Activated CD8-positive, alpha-beta memory T cell treated with anti-CD3 and anti-CD28 coated beads for 4 hours (primary cell): ENCODE measurements around the gene TUBA1B.
"Not testable (repeated sequence)": the region's sequence is repeated elsewhere in the genome, so short reads cannot be mapped to it uniquely, and the experiment has no call there.

ENCODE experiments used
- DNase-seq, 2 donors: peaks; one replicate each; pipeline ENCODE4 v3.0.0-alpha.2; 2020; ENCODE audit warnings: low read depth in 2 of 2

The TUBA1B gene

GRCh38 chr12:49131051-49131893, at the start of gene TUBA1B:
TSS of gene TUBA1B (minus strand) at chr12:49131395. CDS start at chr12:49131300, 95 bp downstream.
- peak; percentile 79 to 84 for DNase-seq

- no peak for DNase-seq
These were observed 43.0 kb upstream of the TUBA1B start for GRCh38 chr12:49174218-49174617.

GRCh38 chr12:49170924-49171323, 39.7 kb upstream of the TUBA1B start:
- no peak for DNase-seq

DNA sequence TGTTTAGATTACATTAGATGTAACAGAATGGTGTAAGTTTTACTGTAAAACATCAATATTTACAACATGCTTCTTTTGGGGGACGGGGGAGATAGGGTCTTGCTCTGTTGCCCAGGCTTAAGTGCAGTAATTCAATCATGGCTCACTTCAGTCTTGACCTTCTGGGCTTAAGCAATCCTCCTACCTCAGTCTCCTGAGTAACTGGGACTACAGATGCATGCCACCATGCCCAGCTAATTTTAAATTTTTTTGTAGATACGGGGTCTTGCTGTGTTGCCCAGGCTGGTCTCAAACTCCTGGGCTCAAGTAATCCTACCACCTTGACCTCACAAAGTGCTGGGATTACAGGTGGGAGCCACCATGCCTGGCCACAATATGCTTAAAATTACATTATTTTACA, 33.9 kb upstream of the TUBA1B start:
- no peak for DNase-seq

GRCh38 chr12:49161901-49162300, 30.7 kb upstream of the TUBA1B start:
- not testable (repeated sequence) for DNase-seq

DNA sequence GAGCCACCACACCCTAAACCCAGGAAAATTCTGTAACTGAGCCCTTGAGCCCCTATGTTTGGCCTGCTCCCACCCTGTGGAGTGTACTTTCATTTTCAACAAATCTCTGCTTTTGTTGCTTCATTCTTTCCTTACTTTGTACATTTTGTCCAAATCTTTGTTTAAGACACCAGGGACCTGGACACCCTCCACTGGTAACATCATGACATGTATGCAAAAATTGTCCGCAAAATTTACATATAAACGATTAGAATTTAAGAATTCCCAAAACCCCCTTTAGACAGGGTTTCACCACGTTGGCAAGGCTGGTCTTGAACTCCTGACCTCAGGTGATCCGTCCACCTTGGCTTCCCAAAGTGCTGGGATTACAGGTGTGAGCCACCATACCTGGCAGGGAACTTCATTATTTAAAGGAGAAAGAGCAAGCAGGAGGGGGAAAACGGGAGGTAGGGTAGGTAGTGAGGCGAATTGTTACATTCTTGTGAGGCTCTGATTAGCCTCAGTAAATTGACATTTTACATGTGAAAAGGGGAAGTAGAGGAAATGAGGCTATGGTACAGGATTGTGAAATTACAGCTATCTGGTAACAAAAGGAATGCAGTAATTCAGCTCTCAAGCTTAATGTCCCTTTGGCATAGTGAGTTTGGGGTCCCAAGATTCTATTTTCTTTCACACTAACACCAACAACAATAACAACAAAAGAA, 30.0 kb upstream of the TUBA1B start:
- no peak for DNase-seq

DNA sequence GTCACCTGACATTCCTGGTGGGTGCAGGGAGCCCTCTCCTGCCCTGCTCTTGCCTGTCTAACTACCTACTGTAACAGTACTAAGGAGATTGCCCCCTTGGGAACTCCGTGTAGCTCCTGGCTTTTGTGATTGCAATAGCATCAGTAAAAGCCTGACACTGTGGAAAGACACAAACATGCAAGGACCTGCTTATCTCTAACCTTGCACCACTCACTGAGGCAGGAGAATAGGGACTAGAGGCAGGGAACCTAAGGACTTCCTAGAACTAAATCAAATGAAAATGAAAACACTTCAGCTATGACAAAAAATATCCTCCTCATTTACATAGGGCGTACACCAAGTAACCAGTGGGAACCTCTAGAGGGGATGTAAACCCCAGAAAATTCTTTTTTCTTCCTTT, 29.2 kb upstream of the TUBA1B start:
- DNase-seq, result no peak

- DNase-seq, result no peak
These were observed 23.0 kb upstream of the TUBA1B start for GRCh38 chr12:49154221-49154620.

DNA sequence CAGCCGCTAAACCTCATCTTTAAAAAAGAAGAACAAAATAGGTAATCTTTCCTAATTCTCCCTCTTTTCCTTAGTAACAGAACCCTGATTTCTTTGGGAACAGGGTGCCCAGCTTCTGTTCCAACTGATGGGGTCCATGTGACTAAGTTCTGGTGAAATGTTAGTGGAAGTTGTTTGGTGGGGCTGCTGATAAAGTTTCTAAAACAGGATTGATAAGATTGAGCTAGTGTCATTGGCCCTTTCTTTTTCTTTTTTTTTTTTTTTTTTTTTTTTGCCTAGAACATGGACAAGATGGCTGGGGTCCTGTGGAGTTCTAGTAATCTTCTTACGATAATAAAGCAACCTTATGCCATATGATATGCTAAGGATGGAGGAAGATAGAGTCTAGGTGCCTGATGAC, 16.2 kb upstream of the TUBA1B start:
- DNase-seq, result no peak

DNA sequence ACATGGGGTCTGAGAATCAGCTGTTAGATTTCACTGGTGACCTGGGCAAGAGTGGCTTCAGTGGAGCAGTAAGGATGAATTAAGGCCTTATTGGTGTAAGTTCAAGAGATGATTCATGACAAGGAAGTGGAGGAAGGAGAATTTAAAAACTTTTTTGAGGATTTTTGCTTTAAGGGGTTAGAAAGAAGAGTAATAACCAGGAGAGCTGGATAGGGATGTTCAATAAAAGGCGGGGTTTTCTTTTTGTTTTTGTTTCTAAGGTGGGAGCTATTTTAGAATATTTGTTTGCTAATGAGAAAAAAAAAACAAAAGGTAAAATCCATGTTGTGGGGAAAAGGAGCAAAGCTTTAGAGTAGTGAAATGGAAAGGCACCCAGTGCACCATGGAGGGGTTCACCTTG, 15.2 kb upstream of the TUBA1B start:
- no peak for DNase-seq

GRCh38 chr12:49144384-49144783, 13.2 kb upstream of the TUBA1B start:
- DNase-seq, result no peak

DNA sequence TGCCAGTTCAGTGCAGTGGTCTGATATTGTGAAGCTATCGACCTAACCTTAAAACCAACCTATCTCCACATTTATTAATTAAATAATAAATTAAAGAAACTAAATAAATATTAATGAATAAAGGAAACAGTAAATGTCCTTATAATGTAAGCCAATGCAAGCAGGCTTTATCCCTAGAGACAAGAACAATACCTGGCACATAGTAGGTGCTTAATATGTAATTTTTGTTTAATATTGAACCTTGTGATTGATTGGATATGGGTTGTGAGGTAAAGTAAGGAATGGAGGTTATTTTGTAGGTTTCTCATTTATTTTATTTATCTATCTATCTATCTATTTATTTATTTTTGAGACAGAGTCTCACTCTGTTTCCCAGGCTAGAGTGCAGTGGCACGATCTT, 7.8 kb upstream of the TUBA1B start:
- no peak for DNase-seq

- DNase-seq, result no peak
These were observed 7.4 kb upstream of the TUBA1B start for GRCh38 chr12:49138587-49138986.

DNA sequence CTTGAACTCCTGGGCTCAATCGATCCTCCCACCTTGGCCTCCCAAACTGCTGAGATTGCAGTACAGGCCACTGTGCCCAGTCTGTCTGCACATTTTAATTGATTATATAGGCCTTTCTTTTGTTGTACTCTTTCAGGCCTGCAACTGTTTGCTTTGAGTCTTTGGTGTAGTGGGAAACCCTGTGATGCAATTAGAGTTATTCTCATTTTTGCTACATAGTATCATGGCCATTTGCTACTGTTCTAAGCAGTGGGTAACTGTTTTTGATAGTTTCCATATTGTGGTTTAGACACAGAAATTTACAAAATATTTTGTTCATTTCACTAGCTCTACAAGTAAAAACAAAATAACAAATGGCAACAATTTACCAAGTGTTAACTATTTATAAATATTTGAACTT, 6.3 kb upstream of the TUBA1B start:
- no peak for DNase-seq

- DNase-seq, result not testable (repeated sequence)
These were observed 5.8 kb upstream of the TUBA1B start for GRCh38 chr12:49136997-49137396.

DNA sequence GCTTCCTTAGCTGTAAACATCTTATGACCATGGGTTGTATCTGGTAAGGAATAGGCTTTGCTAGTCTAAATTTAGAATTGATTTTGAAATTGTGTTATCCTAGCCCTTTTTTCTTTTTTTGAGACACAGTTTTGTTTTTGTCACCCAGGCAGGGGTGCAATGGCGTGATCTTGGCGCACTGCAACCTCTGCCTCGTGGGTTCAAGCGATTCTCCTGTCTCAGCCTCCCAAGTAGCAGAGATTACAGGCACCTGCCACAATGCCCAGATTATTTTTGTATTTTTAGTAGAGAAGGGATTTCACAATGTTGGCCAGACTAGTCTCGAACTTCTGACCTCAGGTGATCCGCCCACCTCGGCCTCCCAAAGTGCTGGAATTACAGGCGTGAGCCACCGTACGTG, 2.4 kb upstream of the TUBA1B start:
- DNase-seq, result no peak

GRCh38 chr12:49133014-49133413, 1.8 kb upstream of the TUBA1B start:
- no peak for DNase-seq

- no peak for DNase-seq
These were observed 783 bp upstream of the TUBA1B start for GRCh38 chr12:49131894-49132461.

DNA sequence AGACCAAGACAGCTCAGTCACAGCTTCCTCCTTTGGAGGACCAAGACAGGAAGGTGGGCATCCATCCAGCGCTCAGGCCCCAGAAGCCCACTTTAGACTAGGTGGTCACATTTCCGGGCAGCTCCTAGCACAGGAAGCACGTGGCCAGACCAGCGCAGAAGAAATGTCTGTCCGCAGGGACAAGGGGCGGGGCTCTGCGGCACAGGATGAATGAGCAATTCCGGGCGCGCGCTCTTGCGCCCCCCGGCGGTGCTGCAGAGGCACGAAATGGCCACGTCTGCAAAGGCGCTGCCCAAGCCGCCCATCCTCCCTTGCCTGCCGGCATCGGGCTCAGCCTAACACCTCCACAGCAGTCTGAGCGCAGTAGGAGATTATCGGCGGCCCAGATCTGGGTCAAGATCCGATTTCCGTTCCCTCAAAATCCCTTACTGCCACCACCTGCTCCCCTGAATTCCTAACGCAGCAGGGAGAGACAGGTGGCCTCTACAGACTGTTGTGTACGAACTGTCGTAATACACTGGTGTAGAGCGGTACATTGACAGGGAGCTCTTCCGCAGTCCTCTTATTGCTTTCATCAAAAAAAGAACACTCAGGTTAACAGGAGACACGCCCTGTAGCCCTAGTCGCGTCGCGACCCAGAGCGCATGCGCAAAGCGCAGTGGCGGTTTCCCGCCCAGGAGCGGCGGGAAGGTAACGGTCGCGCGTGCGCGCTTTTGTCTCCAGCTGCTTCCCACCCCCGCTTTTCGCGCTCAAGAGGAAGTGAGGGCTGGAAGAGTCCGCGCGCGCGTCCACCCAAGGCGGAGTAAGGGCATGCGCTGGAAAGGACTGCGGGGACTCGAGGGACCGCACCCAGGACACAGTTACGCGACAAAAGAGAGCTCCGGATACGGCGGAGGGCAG, 794 bp downstream of the TUBA1B start:
- DNase-seq, result peak; percentile 86 to 87

DNA sequence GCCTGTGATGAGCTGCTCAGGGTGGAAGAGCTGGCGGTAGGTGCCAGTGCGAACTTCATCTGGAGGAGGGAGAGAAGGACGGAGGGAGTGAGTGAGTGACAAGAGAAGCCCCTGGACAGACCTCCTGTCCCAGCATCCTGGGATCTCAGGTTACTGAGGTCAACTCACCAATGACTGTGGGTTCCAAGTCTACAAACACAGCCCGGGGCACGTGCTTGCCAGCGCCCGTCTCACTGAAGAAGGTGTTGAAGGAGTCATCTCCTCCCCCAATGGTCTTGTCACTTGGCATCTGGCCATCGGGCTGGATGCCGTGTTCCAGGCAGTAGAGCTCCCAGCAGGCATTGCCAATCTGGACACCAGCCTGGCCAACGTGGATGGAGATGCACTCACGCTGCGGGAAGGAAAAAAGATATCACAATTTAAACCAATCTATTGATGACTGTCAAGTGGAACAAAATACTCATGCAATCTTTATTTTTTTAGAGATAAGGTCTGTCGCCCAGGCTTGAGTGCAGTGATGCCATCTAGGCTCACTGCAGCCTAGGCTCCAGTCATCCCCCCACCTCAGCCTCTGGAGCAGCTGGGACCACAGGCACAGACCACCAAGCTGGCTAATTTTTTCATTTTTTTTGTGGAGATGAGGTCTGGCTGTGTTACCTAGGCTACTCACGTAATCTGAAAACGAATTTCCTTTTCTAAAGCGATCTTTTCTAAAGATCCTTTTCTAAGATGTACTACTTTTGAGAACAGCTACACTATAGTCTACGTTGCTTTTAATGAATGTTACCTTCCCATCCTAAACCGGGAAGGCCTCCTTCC, 1.7 kb downstream of the TUBA1B start:
- DNase-seq, result no peak

DNA sequence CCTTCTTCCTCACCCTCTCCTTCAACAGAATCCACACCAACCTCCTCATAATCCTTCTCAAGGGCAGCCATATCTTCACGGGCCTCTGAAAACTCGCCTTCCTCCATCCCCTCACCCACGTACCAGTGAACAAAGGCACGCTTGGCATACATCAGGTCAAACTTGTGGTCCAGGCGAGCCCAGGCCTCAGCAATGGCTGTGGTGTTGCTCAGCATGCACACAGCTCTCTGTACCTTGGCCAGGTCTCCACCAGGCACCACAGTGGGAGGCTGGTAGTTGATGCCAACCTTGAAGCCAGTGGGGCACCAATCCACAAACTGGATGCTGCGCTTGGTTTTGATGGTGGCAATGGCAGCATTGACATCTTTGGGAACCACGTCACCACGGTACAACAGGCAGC, 3.2 kb downstream of the TUBA1B start:
- not testable (repeated sequence) for DNase-seq
